Activated naive CD4-positive, alpha-beta T cell treated with anti-CD3 and anti-CD28 coated beads for 36 hours (primary cell): ENCODE measurements around the gene TM9SF3. TPM values are rescaled to one million over a fixed set of nuclear protein-coding genes. Genes with fewer than 3 reads are reported as not detected.
A peak's percentile ranks its signal among the peaks of the same experiment; 100 is the strongest.

ENCODE experiments used
- CTCF ChIA-PET: fragments of 350-600 bp; sonication (Branson Sonifier 250); formaldehyde crosslinking; loops from one replicate; lab custom pipeline; 2021; ENCODE audit warnings: antibody characterized with exemption; lab: Charles Lee
- DNase-seq: peaks from one replicate; pipeline ENCODE4 v3.0.0-alpha.2; 2020
- H3K27ac Mint-ChIP-seq: one replicate; pipeline ENCODE4 v1.8.0; 2021; ENCODE audit warnings: mild to moderate bottlenecking, mixed read lengths
- H3K27me3 Mint-ChIP-seq: one replicate; pipeline ENCODE4 v1.8.0; 2021; ENCODE audit warnings: low read depth, mixed read lengths
- H3K36me3 Mint-ChIP-seq: one replicate; pipeline ENCODE4 v1.8.0; 2021; ENCODE audit warnings: low read depth, mixed read lengths
- H3K4me1 Mint-ChIP-seq: one replicate; pipeline ENCODE4 v1.8.0; 2021; ENCODE audit warnings: low read depth, mixed read lengths
- H3K4me3 Mint-ChIP-seq: one replicate; pipeline ENCODE4 v1.8.0; 2021; ENCODE audit warnings: mild to moderate bottlenecking, moderate library complexity, mixed read lengths
- H3K9me3 Mint-ChIP-seq: one replicate; pipeline ENCODE4 v1.8.0; 2021; ENCODE audit warnings: mixed read lengths
- intact Hi-C: fragments of 100-400 bp; cut with micrococcal nuclease; formaldehyde crosslinking; loops from one replicate; pipeline ENCODE4 v1.15.1; 2023
- total RNA-seq, 2 experiments: library from RNA; stranded (reverse); gene quantifications; one replicate each; pipeline ENCODE4 v1.2.3, GENCODE V29; 2021

Gene TM9SF3
- total RNA-seq: 10 to 100 TPM; 39.6 to 41.0 TPM

- H3K9me3 Mint-ChIP-seq: no peaks in the 10 kb centered on the region
- CTCF ChIA-PET: interaction anchor here (1.0 kb wide), 1 partner anchor 14 kb away, joined by 3 read pairs; no protein-coding TSS in a partner anchor
These were observed at the start of gene TM9SF3 for GRCh38 chr10:96586419-96587263. Gene TM9SF3 (minus strand): TSS chr10:96587012. CDS start chr10:96586835, 177 bp downstream.

GRCh38 chr10:96636551-96636950, 49.7 kb upstream of the TM9SF3 start:
- Mint-ChIP-seq H3K27ac (no peak overlapping the region), H3K9me3 (no peaks in the 10 kb centered on the region), H3K4me3 (no peak overlapping the region), H3K36me3 (no peaks in the 10 kb centered on the region), H3K27me3 (no peaks in the 10 kb centered on the region), H3K4me1 (peaks cover 3% of the 10 kb centered on the region)
- intact Hi-C loops: no loop called here
- CTCF ChIA-PET: interaction anchor here (1.0 kb wide), 1 partner anchor 193 kb away, joined by 3 read pairs; no protein-coding TSS in a partner anchor
- DNase-seq: no peak

More at GRCh38 chr10:96586419-96587263, at the start of gene TM9SF3:
- DNase-seq: peak; percentile 94
- Mint-ChIP-seq H3K4me3 (peak within 1 kb of the TSS; percentile 84), H3K27me3 (peaks cover 2% of the 10 kb centered on the region), H3K36me3 (peaks cover 4% of the 10 kb centered on the region), H3K4me1 (peaks cover 32% of the 10 kb centered on the region), H3K27ac (peak within 1 kb of the TSS; percentile 88)
- intact Hi-C loops: loop anchor here (1.0 to 10.0 kb wide), 12 partner anchors 244 to 1551 kb away; partner anchors contain the start of genes CC2D2B, CCNJ, FRAT2 and MMS19

GRCh38 chr10:96632974-96633710, 46.3 kb upstream of the TM9SF3 start:
- no peak for DNase-seq
- Mint-ChIP-seq H3K36me3 (no peaks in the 10 kb centered on the region), H3K9me3 (no peaks in the 10 kb centered on the region), H3K27me3 (no peaks in the 10 kb centered on the region), H3K4me1 (no peaks in the 10 kb centered on the region), H3K27ac (no peak overlapping the region), H3K4me3 (no peak overlapping the region)
- intact Hi-C loops: no loop called here
- CTCF ChIA-PET: no interaction called here

- Mint-ChIP-seq H3K27ac (no peak overlapping the region), H3K4me1 (no peaks in the 10 kb centered on the region), H3K4me3 (no peak overlapping the region), H3K27me3 (no peaks in the 10 kb centered on the region), H3K9me3 (no peaks in the 10 kb centered on the region), H3K36me3 (no peaks in the 10 kb centered on the region)
- CTCF ChIA-PET: no interaction called here
- intact Hi-C loops: no loop called here
- DNase-seq: no peak
These were observed 40.5 kb upstream of the TM9SF3 start for GRCh38 chr10:96627292-96627691.

- H3K9me3 Mint-ChIP-seq: no peaks in the 10 kb centered on the region
- no peak overlapping the region for H3K4me3 Mint-ChIP-seq
- H3K27me3 Mint-ChIP-seq: no peaks in the 10 kb centered on the region
- H3K27ac Mint-ChIP-seq: no peak overlapping the region
- DNase-seq: no peak
- intact Hi-C loops: no loop called here
- H3K36me3 Mint-ChIP-seq: no peaks in the 10 kb centered on the region
- no peaks in the 10 kb centered on the region for H3K4me1 Mint-ChIP-seq
- CTCF ChIA-PET: no interaction called here
These were observed 40.0 kb upstream of the TM9SF3 start for GRCh38 chr10:96626795-96627194.

- no peak overlapping the region for H3K4me3 Mint-ChIP-seq
These were observed 38.4 kb upstream of the TM9SF3 start for GRCh38 chr10:96625173-96625572.

GRCh38 chr10:96622013-96622787, 35.4 kb upstream of the TM9SF3 start:
- Mint-ChIP-seq H3K4me1 (no peaks in the 10 kb centered on the region), H3K27me3 (no peaks in the 10 kb centered on the region), H3K27ac (no peak overlapping the region), H3K36me3 (no peaks in the 10 kb centered on the region), H3K9me3 (no peaks in the 10 kb centered on the region), H3K4me3 (no peak overlapping the region)
- intact Hi-C loops: no loop called here
- CTCF ChIA-PET: no interaction called here
- DNase-seq: no peak

More at GRCh38 chr10:96625173-96625572, 38.4 kb upstream of the TM9SF3 start:
- CTCF ChIA-PET: no interaction called here
- no peaks in the 10 kb centered on the region for H3K4me1 Mint-ChIP-seq
- H3K27me3 Mint-ChIP-seq: no peaks in the 10 kb centered on the region
- H3K27ac Mint-ChIP-seq: no peak overlapping the region
- no peaks in the 10 kb centered on the region for H3K9me3 Mint-ChIP-seq
- DNase-seq: no peak
- intact Hi-C loops: no loop called here
- no peaks in the 10 kb centered on the region for H3K36me3 Mint-ChIP-seq

GRCh38 chr10:96619796-96620773, 33.3 kb upstream of the TM9SF3 start:
- Mint-ChIP-seq H3K4me3 (no peak overlapping the region), H3K9me3 (no peaks in the 10 kb centered on the region), H3K27ac (no peak overlapping the region), H3K4me1 (no peaks in the 10 kb centered on the region), H3K27me3 (no peaks in the 10 kb centered on the region), H3K36me3 (no peaks in the 10 kb centered on the region)
- CTCF ChIA-PET: interaction anchor here (0.5 kb wide), 1 partner anchor 55 kb away, joined by 3 read pairs; no protein-coding TSS in a partner anchor
- intact Hi-C loops: no loop called here
- no peak for DNase-seq

- CTCF ChIA-PET: no interaction called here
- intact Hi-C loops: no loop called here
- Mint-ChIP-seq H3K36me3 (no peaks in the 10 kb centered on the region), H3K4me3 (no peak overlapping the region), H3K27me3 (no peaks in the 10 kb centered on the region), H3K27ac (no peak overlapping the region), H3K9me3 (no peaks in the 10 kb centered on the region), H3K4me1 (no peaks in the 10 kb centered on the region)
- DNase-seq: no peak
These were observed 32.3 kb upstream of the TM9SF3 start for GRCh38 chr10:96619120-96619519.

- no peak for DNase-seq
- intact Hi-C loops: no loop called here
- no peaks in the 10 kb centered on the region for H3K36me3 Mint-ChIP-seq
- H3K27ac Mint-ChIP-seq: no peak overlapping the region
- H3K27me3 Mint-ChIP-seq: no peaks in the 10 kb centered on the region
- H3K4me3 Mint-ChIP-seq: no peak overlapping the region
- no peaks in the 10 kb centered on the region for H3K4me1 Mint-ChIP-seq
- CTCF ChIA-PET: no interaction called here
- H3K9me3 Mint-ChIP-seq: no peaks in the 10 kb centered on the region
These were observed 31.8 kb upstream of the TM9SF3 start for GRCh38 chr10:96618653-96619052.

GRCh38 chr10:96616961-96617360, 30.1 kb upstream of the TM9SF3 start:
- no peak overlapping the region for H3K4me3 Mint-ChIP-seq
- H3K4me1 Mint-ChIP-seq: no peaks in the 10 kb centered on the region
- H3K36me3 Mint-ChIP-seq: no peaks in the 10 kb centered on the region
- no peak overlapping the region for H3K27ac Mint-ChIP-seq
- intact Hi-C loops: no loop called here
- no peaks in the 10 kb centered on the region for H3K9me3 Mint-ChIP-seq
- CTCF ChIA-PET: no interaction called here
- no peaks in the 10 kb centered on the region for H3K27me3 Mint-ChIP-seq
- DNase-seq: no peak
